K562 (cell line): Measurements from ENCODE around the gene FADS1. TPM values are rescaled to one million over a fixed set of nuclear protein-coding genes. Genes with fewer than 3 reads are reported as not detected.

Experiments
- DACH1 ChIP-seq: fragments of 450-650 bp; IDR thresholded peaks from 2 replicates; pipeline ENCODE4 v1.6.1; 2018; ENCODE audit not compliant: partially characterized antibody
- DPF2 ChIP-seq: fragments of 450-650 bp; IDR thresholded peaks from 2 replicates; pipeline ENCODE4 v1.6.1; 2016
- ERF ChIP-seq: fragments of 450-650 bp; formaldehyde crosslinking; IDR thresholded peaks from 2 replicates; pipeline ENCODE4 v1.4.0; 2020; ENCODE audit warnings: mild to moderate bottlenecking, mixed read lengths
- FOSL1 ChIP-seq: fragments of 200-800 bp; sonication (Bioruptor generic); conservative IDR thresholded peaks from 2 replicates; pipeline ENCODE4 v1.6.1; 2016; ENCODE audit warnings: missing genetic modification characterization, missing compliant biosample characterization
- GTF3C2 ChIP-seq: IDR thresholded peaks from 3 replicates; pipeline ENCODE4 v1.6.1; 2011; ENCODE audit warnings: borderline replicate concordance, mild to moderate bottlenecking, moderate library complexity; ENCODE audit not compliant: insufficient read length; ENCODE audit errors: extremely low read depth
- HDAC1 ChIP-seq, 2 experiments: fragments of 450-650 bp; IDR thresholded peaks; 2 replicates each; pipeline ENCODE4 v1.6.1; 2016 to 2017; ENCODE audit warnings: inconsistent platforms in 1 of 2, mild to moderate bottlenecking in 1 of 2, moderate library complexity in 1 of 2
- HNRNPK ChIP-seq: fragments of 200-400 bp; formaldehyde crosslinking; IDR thresholded peaks from one replicate; pipeline ENCODE4 v1.6.1; 2018; ENCODE audit warnings: mild to moderate bottlenecking, low read depth, low read length; ENCODE audit not compliant: poor library complexity, severe bottlenecking
- HNRNPLL ChIP-seq: fragments of 200-400 bp; formaldehyde crosslinking; IDR thresholded peaks from 2 replicates; pipeline ENCODE4 v1.6.1; 2017; ENCODE audit warnings: low read length, low read depth, mild to moderate bottlenecking; ENCODE audit not compliant: poor library complexity, severe bottlenecking
- MLLT1 ChIP-seq, 2 experiments: fragments of 450-650 bp; IDR thresholded peaks; 2 replicates each; pipeline ENCODE4 v1.6.1; 2016
- RCOR1 ChIP-seq, 2 experiments: IDR thresholded peaks; 2 replicates each; pipeline ENCODE4 v1.6.1; 2012; ENCODE audit warnings: low read depth in 2 of 2, low read length in 2 of 2, borderline replicate concordance in 1 of 2, improper control_type of control experiment in 1 of 2
- SAP30 ChIP-seq: fragments of 200-600 bp; sonication (generic); IDR thresholded peaks from 2 replicates; pipeline ENCODE4 v1.6.1; 2012; ENCODE audit warnings: borderline replicate concordance, low read depth, mild to moderate bottlenecking, moderate library complexity, low read length, control low read depth, inconsistent platforms; ENCODE audit not compliant: insufficient read depth, poor library complexity, severe bottlenecking
- SRSF3 ChIP-seq: fragments of 200-400 bp; formaldehyde crosslinking; IDR thresholded peaks from 2 replicates; pipeline ENCODE4 v1.6.1; 2016; ENCODE audit warnings: mild to moderate bottlenecking, low read length, moderate library complexity; ENCODE audit not compliant: insufficient read depth
- TEAD1 ChIP-seq, 2 experiments: fragments of 450-650 bp in 1 of 2; sonication (generic) in 1 of 2; formaldehyde crosslinking; IDR thresholded peaks; 2 replicates each; pipeline versions ENCODE4 v1.4.0 to v1.8.0; 2020 to 2022; ENCODE audit warnings: mild to moderate bottlenecking in 2 of 2, missing genetic modification reagents in 1 of 2
- TGIF2 ChIP-seq: sonication (generic); formaldehyde crosslinking; IDR thresholded peaks from 2 replicates; pipeline ENCODE4 v1.8.1; 2022; ENCODE audit warnings: mild to moderate bottlenecking, missing genetic modification reagents, moderate library complexity
- UBTF ChIP-seq, 2 experiments: IDR thresholded peaks; 2 replicates each; pipeline ENCODE4 v1.6.1; 2012; ENCODE audit warnings: improper control_type of control experiment in 2 of 2, low read depth in 2 of 2, low read length in 2 of 2, borderline replicate concordance in 1 of 2
- YY1 ChIP-seq, 3 experiments: IDR thresholded peaks; 2 replicates each; pipeline ENCODE4 v1.6.1; 2011; ENCODE audit warnings: low read length in 2 of 3, mild to moderate bottlenecking in 2 of 3, moderate library complexity in 2 of 3, borderline replicate concordance in 1 of 3, control low read depth in 1 of 3, low read depth in 1 of 3; ENCODE audit not compliant: insufficient read depth in 3 of 3, insufficient replicate concordance in 2 of 3, control insufficient read depth in 1 of 3, insufficient read length in 1 of 3; ENCODE audit errors: extremely low read depth in 1 of 3
- ZFX ChIP-seq: sonication (generic); formaldehyde crosslinking; IDR thresholded peaks from 2 replicates; pipeline ENCODE4 v1.8.0; 2022; ENCODE audit warnings: mild to moderate bottlenecking, missing genetic modification reagents, moderate library complexity
- polyA plus RNA-seq, 8 experiments: library from polyadenylated mRNA; depleted of rRNA in 4 of 8; stranded (reverse) in 5 of 8; unstranded in 3 of 8; fragments of >200 nt; fragmentation: Nextera tagmentation in 2 of 8; fragmentation: Illumina TruSeq in 1 of 8; extraction: Ambion mirVana in 2 of 8; extraction: Trizol in 1 of 8; gene quantifications; 2 replicates each; pipeline versions ENCODE4 v1.2.1 to v1.2.3, GENCODE V29; 2011 to 2014; ENCODE audit warnings: inconsistent platforms in 1 of 8, missing spikeins in 1 of 8
- total RNA-seq, 7 experiments: library from RNA; depleted of rRNA in 6 of 7; stranded (reverse); fragments of >200 nt in 6 of 7; fragmentation: Illumina TruSeq in 2 of 7; extraction: Trizol in 2 of 7; gene quantifications; 2 replicates each; pipeline versions ENCODE4 v1.2.1 to v1.2.3, GENCODE V29; 2011 to 2021; ENCODE audit warnings: low replicate concordance in 1 of 7

The FADS1 gene
- total and polyA plus RNA-seq, 9 of the 15 experiments (the other 6 are each of a cell fraction or from before 2014, with no cell fraction given): 110 to 864 (median 364) TPM

- TF ChIP-seq FOSL1 (tag) (0 out of 2 replicates have a peak, but pooled peaks have one; percentile 13), YY1 (IDR thresholded peaks at IDR 0.05; ENCODE audit: borderline replicate concordance in 1 of 3, control insufficient read depth in 1 of 3, extremely low read depth in 1 of 3, insufficient read depth in 3 of 3, insufficient read length in 1 of 3, insufficient replicate concordance in 2 of 3, low read depth in 1 of 3, low read length in 2 of 3) (peak in 1 of 3 experiments; percentile 2), RCOR1 (IDR thresholded peaks at IDR 0.05; ENCODE audit: borderline replicate concordance in 1 of 2, low read depth in 2 of 2, low read length in 2 of 2) (no peak), SRSF3 (0 out of 2 replicates have a peak, but pooled peaks have one; percentile 44), UBTF (IDR thresholded peaks at IDR 0.05; ENCODE audit: borderline replicate concordance in 1 of 2, low read depth in 2 of 2, low read length in 2 of 2) (peak in 1 of 2 experiments; percentile 77; a peak in 1 of 4 replicates), TGIF2 (CRISPR knock-in tag) (no peak), MLLT1 (IDR thresholded peaks at IDR 0.05) (no peak), DACH1 (peak; percentile 97), TEAD1 (CRISPR knock-in tag; IDR thresholded peaks at IDR 0.05) (no peak; a peak in 1 of 4 replicates), HNRNPK (no peak), HDAC1 (IDR thresholded peaks at IDR 0.05) (no peak; a peak in 1 of 4 replicates), ERF (CRISPR knock-in tag) (no peak), ZFX (peak; percentile 32), HNRNPLL (peak; percentile 70), SAP30 (peak; percentile 72), DPF2 (no peak), GTF3C2 (no peak)
These were observed 23.5 kb downstream of the FADS1 start (continued) for GRCh38 chr11:61793083-61793828.
